ENCODE results near the gene LMX1A.

LMX1A gene

DNA sequence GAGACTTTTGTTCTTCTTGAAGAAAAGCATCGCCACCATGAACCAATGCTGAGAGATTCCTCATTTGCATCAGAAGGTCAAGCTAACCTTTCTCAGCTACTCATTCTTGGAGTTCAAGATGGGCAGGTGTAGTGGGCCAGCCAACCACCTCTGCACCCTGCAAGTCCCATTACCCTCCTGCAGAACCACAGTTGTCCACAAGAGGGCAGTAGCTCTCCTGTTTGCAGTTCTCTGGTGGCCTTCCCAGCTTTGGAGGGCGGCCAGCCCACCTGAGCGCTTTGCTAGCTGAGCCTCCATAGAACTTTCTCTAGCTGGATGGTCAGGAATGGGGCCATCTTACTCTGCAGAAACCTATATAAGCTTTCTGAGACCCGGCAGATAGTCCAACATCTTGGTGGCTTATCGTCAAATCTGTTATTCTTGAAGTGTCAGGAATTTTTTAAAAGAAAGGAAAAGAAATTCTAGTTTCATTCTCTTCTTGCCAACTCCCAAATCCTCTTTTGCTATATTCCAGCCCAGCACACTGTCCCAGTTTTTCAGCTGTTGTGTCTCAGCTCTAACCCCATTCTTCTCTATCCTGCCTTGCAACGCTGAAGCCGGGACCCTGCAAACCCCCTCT, 11.0 kb upstream of the LMX1A start:
- TF ChIP-seq, protein P1, sequence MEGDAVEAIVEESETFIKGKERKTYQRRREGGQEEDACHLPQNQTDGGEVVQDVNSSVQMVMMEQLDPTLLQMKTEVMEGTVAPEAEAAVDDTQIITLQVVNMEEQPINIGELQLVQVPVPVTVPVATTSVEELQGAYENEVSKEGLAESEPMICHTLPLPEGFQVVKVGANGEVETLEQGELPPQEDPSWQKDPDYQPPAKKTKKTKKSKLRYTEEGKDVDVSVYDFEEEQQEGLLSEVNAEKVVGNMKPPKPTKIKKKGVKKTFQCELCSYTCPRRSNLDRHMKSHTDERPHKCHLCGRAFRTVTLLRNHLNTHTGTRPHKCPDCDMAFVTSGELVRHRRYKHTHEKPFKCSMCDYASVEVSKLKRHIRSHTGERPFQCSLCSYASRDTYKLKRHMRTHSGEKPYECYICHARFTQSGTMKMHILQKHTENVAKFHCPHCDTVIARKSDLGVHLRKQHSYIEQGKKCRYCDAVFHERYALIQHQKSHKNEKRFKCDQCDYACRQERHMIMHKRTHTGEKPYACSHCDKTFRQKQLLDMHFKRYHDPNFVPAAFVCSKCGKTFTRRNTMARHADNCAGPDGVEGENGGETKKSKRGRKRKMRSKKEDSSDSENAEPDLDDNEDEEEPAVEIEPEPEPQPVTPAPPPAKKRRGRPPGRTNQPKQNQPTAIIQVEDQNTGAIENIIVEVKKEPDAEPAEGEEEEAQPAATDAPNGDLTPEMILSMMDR (conservative IDR thresholded peaks at IDR 0.05; ENCODE audit: low read length) = peak; percentile 99
- no peak overlapping the region for H3K4me3 ChIP-seq (ENCODE audit: low read length)
- peak; percentile 67 for DNase-seq (ENCODE audit: low read depth)

DNA sequence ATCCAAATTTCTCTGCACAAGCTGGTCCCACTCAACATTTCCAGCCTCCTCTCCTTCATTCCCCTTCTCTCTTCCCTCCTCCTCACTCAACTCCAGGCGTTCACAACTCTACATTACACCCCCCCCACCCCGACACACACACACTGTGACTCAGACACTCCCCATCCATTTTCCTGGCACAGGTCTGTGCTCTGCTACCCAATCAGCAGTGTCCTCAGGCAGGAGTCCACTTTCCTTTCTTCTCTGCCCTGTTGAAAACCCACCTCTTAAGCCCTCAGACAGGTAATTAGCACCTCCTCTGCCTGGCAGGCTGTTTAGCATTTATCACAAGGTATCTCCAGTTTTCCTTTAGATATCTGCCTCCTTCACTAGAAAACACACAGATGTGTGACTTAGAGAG, 8.8 kb upstream of the LMX1A start:
- TF ChIP-seq, protein P1 (conservative IDR thresholded peaks at IDR 0.05; ENCODE audit: low read length) = no peak
- no peak overlapping the region for H3K4me3 ChIP-seq (ENCODE audit: low read length)
- no peak for DNase-seq (ENCODE audit: low read depth)

DNA sequence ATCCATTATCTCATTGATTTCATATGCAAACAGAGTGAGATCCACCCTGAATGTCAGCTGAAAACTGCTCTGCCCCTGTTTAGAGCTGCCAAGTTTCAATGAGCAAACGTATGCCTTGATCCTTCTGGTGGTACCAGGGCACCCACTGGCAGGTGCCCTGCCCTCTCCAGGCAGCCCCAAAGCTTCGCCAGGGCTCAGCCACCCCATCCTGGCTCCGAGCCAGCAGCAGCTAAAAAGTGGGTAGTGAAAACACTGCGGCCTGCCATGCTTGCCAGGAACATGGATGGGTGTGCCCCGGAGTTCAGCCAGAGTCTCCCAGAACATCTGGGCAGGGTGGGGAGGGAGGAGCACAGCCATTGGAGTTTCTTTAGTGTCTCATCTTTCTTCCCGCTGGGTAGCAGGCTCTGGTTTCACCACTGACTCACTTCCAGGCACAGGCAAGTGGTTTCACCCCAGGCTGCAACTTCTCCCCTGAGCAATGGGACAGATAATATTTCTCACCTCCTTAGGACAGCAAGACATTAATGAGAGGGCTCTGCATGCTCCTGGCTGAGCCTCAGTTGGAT, 8.1 kb upstream of the LMX1A start:
- TF ChIP-seq, protein P1 (conservative IDR thresholded peaks at IDR 0.05; ENCODE audit: low read length) = no peak
- no peak overlapping the region for H3K4me3 ChIP-seq (ENCODE audit: low read length)
- DNase-seq (ENCODE audit: low read depth) = peak; percentile 35

DNA sequence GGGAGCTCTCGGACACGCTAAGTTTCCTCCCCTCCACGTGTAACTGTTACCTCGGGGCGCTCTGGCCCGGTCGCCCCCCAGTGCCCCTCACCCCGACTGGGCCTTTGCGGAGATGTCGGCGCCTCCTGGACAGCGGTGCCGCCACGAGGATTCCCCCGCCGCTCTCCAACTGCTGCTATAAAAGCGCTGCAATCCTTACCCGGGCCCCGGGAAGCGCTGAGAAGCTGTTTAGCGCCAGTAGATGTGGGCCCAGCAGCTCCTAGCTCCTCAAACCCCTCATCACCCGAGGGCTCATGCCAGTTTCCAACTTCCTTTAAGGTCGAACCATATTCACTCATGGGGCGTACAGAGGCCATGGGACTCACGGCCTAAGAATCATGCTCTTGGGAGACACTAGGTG, 361 bp upstream of the LMX1A start:
- H3K4me3 ChIP-seq (ENCODE audit: low read length) = no peak overlapping the region
- DNase-seq (ENCODE audit: low read depth) = no peak
- TF ChIP-seq, protein P1 (conservative IDR thresholded peaks at IDR 0.05; ENCODE audit: low read length) = no peak

DNA sequence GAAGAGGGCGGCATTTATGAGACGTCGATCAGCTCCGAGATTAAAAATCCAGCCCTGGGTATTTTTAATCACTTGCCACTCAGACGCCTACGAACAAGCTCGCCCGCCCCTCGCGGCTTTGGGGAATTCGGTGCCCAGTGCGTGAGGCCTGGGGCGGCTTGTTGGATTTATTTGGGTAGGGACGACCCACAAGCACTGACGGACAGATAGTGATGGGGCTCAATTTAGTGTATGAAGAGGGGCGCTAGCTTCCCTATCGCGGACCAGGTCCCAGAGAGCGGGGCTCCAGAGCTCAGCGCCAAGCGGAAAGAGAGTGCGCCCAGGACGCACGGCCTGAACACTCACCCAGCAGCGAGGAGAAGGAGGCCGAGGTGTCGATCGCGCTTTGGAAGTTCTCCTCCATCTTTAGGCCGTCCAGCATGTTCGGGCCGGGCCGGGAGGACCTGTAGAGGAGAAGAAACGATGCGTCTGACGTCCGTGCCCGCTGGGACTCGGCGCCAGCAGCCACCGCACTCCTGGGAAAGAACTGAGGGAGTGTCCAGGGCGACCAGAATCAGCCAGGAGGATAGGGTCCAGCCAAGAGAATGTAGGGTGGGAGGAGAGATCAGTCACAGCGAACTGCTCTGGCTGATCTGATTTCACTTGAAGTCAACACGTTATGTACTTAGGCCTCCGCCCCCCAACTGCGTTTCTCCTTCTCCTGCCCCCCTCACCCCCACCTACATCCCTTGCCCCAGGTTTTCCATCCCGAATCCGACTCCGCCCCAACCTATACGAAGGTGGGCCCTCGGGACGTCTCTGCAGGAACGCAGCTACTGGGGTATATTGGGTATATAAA, 1.2 kb downstream of the LMX1A start:
- TF ChIP-seq, protein P1 (conservative IDR thresholded peaks at IDR 0.05; ENCODE audit: low read length) = no peak
- H3K4me3 ChIP-seq (ENCODE audit: low read length) = no peak overlapping the region
- no peak for DNase-seq (ENCODE audit: low read depth)

DNA sequence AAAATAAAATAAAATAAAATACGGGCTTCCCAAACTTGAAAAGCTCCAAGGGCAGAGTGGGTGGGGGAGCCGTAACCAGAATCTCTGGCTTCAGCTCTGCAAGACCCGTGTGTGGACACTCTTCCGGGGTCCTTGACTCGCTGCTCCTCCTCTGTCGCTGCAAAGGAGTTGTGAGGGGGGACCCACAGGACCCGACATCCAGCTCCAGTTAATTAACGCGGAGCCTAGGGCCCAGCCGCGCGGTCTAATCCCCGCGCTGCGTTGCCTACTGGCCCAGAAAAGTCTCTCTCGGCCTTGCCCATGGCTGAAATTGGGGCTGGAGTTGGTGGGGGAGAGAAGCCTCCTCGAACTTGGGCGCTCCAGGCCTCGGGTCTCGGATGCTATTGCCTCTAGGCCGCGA, 1.8 kb downstream of the LMX1A start:
- DNase-seq (ENCODE audit: low read depth) = no peak
- no peak overlapping the region for H3K4me3 ChIP-seq (ENCODE audit: low read length)
- TF ChIP-seq, protein P1 (conservative IDR thresholded peaks at IDR 0.05; ENCODE audit: low read length) = no peak
